GM20000 (cell line): ENCODE measurements around the gene TBC1D8.

Source experiments
- DNase-seq: peaks from one replicate; pipeline ENCODE4 v3.0.0; 2012; ENCODE audit warnings: low spot score
- TF ChIP-seq, protein P1 (sequence below): IDR thresholded peaks from 2 replicates; pipeline ENCODE4 v1.5.1; 2012; ENCODE audit warnings: mild to moderate bottlenecking, control low read depth; ENCODE audit errors: extremely low read depth, missing control alignments

TBC1D8 gene

GRCh38 chr2:100968146-100969145 is 182.7 kb downstream of the TBC1D8 start:
- DNase-seq, result no peak
- TF ChIP-seq, protein P1, sequence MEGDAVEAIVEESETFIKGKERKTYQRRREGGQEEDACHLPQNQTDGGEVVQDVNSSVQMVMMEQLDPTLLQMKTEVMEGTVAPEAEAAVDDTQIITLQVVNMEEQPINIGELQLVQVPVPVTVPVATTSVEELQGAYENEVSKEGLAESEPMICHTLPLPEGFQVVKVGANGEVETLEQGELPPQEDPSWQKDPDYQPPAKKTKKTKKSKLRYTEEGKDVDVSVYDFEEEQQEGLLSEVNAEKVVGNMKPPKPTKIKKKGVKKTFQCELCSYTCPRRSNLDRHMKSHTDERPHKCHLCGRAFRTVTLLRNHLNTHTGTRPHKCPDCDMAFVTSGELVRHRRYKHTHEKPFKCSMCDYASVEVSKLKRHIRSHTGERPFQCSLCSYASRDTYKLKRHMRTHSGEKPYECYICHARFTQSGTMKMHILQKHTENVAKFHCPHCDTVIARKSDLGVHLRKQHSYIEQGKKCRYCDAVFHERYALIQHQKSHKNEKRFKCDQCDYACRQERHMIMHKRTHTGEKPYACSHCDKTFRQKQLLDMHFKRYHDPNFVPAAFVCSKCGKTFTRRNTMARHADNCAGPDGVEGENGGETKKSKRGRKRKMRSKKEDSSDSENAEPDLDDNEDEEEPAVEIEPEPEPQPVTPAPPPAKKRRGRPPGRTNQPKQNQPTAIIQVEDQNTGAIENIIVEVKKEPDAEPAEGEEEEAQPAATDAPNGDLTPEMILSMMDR, result no peak

- TF ChIP-seq, protein P1, result no peak
- DNase-seq, result no peak
These were observed 183.5 kb downstream of the TBC1D8 start for GRCh38 chr2:100967716-100968115.

DNA sequence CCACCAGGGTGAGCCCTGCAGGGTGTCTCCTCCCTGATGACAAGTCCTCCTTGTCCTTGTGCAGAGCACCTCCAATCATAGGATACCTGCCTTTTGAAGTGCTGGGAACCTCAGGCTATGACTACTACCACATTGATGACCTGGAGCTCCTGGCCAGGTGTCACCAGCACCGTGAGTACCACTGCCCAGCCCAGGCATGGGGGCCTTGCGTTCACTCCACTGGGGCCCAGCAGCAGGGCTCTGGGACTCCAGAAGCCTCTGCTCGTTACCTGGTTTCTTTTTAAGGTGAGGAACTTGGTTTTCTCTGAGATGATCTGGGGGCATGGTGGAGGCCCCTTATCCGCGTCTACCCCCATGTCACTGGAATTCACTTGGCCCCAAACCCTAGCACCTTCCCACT is 185.6 kb downstream of the TBC1D8 start:
- no peak for DNase-seq
- TF ChIP-seq, protein P1, result no peak

DNA sequence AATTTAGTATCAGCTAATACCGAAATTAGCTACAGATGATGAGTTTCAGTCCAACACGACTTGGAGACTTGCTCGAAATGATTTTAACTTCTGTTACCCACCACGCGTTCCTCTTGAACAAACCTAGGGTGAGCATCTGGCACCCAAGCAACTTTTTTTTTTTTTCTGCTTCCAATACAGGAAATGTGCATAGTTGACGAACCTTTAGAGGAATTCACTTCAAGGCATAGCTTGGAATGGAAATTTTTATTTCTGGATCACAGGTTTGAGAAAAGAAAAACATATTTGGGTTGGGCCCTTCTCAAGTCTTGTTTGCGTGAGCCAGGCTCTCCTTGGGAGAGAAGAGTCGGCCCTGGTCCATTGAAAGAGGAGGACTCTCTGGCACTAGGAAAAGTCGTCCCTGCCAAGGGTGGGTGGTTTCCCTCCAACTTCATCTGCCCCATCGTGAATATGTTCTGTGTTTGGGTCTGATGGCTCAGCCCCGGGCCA is 186.5 kb downstream of the TBC1D8 start:
- TF ChIP-seq, protein P1, result no peak
- DNase-seq, result no peak

GRCh38 chr2:100964222-100964621 is 187.0 kb downstream of the TBC1D8 start:
- TF ChIP-seq, protein P1, result no peak
- DNase-seq, result no peak

DNA sequence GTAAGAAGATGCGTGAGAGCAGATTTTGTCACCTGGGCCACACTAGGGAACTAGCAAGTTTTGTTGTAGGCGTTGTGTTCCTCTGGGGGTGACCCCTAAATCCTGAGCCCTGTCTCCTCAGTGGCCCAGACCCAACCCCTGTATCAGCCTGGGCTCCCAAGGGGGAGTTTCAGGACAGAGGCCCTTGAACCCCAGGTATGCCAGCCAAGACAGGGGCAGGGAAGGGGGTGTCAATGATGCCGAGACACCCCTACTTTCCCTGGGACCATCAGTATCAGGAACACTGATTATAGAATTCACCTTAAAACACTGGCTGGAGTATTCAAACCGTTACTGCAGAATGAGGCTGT is 188.2 kb downstream of the TBC1D8 start:
- no peak for DNase-seq
- TF ChIP-seq, protein P1, result no peak

DNA sequence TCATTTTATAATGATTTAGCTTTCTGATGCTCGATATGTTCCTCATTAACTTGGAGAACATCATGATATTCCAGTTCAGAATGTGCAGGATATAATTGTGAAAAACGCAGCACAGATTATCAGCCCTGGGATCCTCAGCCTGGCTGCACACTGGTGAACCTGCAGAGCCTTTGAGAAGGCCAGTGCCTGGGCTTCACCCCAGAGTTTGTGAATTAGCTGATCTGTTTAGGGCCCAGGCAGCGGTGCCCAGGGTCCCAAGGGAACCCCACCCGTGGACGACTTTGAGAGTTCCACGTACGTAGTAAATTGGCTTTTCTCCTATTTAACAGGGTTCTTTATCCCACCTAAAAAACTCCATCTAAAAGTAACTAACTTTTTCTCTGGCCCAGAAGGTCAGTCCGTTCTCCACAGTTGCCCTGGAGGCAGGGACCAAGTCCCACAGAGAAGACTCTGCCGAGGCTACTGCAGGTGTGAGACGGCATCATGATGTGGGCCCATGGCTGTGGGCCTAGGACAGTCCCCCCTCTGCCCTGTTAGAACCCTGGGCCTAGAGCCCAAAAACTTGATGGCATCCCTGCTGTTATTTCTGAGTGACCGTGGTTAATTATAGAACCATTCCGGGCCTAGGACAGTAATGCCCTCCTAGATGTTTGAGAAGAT is 188.7 kb downstream of the TBC1D8 start:
- DNase-seq, result no peak
- TF ChIP-seq, protein P1, result no peak
